Vagina (tissue), 2 donors: Measurements from ENCODE around the gene MAF.

Experiments
- CTCF ChIP-seq, 3 experiments: fragments of 450-650 bp in 2 of 3; fragments of 200-600 bp in 1 of 3; sonication (generic) in 1 of 3; IDR thresholded peaks; one replicate each; pipeline ENCODE4 v1.5.1; 2017 to 2019; ENCODE audit warnings: antibody characterized with exemption in 3 of 3, mild to moderate bottlenecking in 2 of 3, moderate library complexity in 2 of 3
- POLR2A ChIP-seq, 2 donors: fragments of 450-650 bp; IDR thresholded peaks; one replicate each; pipeline ENCODE4 v1.6.1; 2017; ENCODE audit warnings: antibody characterized with exemption in 2 of 2, mild to moderate bottlenecking in 2 of 2, moderate library complexity in 2 of 2
- POLR2AphosphoS5 ChIP-seq, 2 donors: sonication (generic); formaldehyde crosslinking; IDR thresholded peaks; one replicate each; pipeline ENCODE4 v1.9.0; 2017; ENCODE audit warnings: antibody characterized with exemption in 2 of 2, mild to moderate bottlenecking in 2 of 2, low read depth in 1 of 2; ENCODE audit not compliant: insufficient read depth in 1 of 2

DNA sequence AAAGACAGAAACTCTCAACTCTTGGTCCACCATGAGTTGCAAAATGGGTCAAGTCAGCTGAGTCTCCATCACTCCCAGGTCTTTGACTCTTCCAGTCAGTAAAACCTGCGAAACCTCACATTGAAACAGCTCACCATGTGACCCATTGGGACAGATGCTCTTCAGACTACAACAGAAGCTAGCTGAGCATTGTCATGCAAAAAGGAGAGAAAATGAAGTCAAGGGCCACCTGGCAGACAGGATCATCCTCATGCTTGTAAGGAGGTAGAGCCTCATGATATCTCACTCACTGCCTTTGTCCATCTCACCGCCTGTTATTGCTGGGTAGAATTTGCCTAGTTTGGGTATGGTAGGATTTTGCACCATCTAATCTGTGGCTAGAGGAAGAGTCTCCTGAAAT lies 50.2 kb downstream of the MAF start:
- TF ChIP-seq CTCF (IDR thresholded peaks at IDR 0.05) (no peak), POLR2AphosphoS5 (IDR thresholded peaks at IDR 0.05; ENCODE audit: insufficient read depth in 1 of 2, low read depth in 1 of 2) (no peak), POLR2A (IDR thresholded peaks at IDR 0.05) (no peak)
